ENCODE results near the gene ARHGAP33. TPM values are rescaled to one million over a fixed set of nuclear protein-coding genes. Genes with fewer than 3 reads are reported as not detected.

Gene ARHGAP33
- total RNA-seq, 4 donors from 2014 or later, result 1.3 to 8.4 (median 2.3) TPM

GRCh38 chr19:35773020-35773806 lies 2.2 kb upstream of the ARHGAP33 start:
- WGBS, 2 donors, result 50 to 55% methylated on average over 9 of the region's 9 CpGs
- Histone ChIP-seq H3K27me3 (no peaks in the 10 kb centered on the region), H3K27ac (no peak overlapping the region), H3K4me1 (peaks cover 10 to 31% (median 13%) of the 10 kb centered on the region in 3 donors), H3K36me3 (peaks cover 0 to 20% (median 0%) of the 10 kb centered on the region in 3 donors), H3K9me3 (no peaks in the 10 kb centered on the region), H3K4me3 (no peak overlapping the region)
- intact Hi-C loops (cut with DNase I), result no loop called here
- no peak for DNase-seq
- TF ChIP-seq CTCF (IDR thresholded peaks at IDR 0.05) (no peak), POLR2A (IDR thresholded peaks at IDR 0.05) (no peak)

- intact Hi-C loops (cut with DNase I), result no loop called here
- peaks cover 0 to 16% (median 0%) of the 10 kb centered on the region in 3 donors for H3K36me3 ChIP-seq
- no peaks in the 10 kb centered on the region for H3K27me3 ChIP-seq
- no peaks in the 10 kb centered on the region for H3K9me3 ChIP-seq
- peak overlapping the region; percentile 68 to 92 (median 84) for H3K4me3 ChIP-seq
- H3K4me1 ChIP-seq, result peaks cover 10 to 31% (median 13%) of the 10 kb centered on the region in 3 donors
- WGBS, 2 donors, result 36 to 52% methylated on average over 16 of the region's 16 CpGs
- TF ChIP-seq POLR2A (IDR thresholded peaks at IDR 0.05) (no peak), CTCF (IDR thresholded peaks at IDR 0.05) (no peak)
- H3K27ac ChIP-seq, result no peak overlapping the region
- no peak for DNase-seq
These were observed 904 bp upstream of the ARHGAP33 start for GRCh38 chr19:35774274-35775045.

- Histone ChIP-seq H3K36me3 (peaks cover 0 to 18% (median 0%) of the 10 kb centered on the region in 3 donors), H3K27me3 (no peaks in the 10 kb centered on the region), H3K4me3 (peak overlapping the region; percentile 68 to 92 (median 84)), H3K4me1 (peaks cover 10 to 31% (median 13%) of the 10 kb centered on the region in 3 donors), H3K9me3 (no peaks in the 10 kb centered on the region), H3K27ac (no peak overlapping the region)
- no peak for DNase-seq
- TF ChIP-seq POLR2A (IDR thresholded peaks at IDR 0.05) (no peak), CTCF (IDR thresholded peaks at IDR 0.05) (no peak)
- 23 to 26% methylated on average over 9 of the region's 9 CpGs for WGBS, 2 donors
- intact Hi-C loops (cut with DNase I), result no loop called here
These were observed 392 bp upstream of the ARHGAP33 start for GRCh38 chr19:35775046-35775297.

GRCh38 chr19:35776102-35776788 lies 881 bp downstream of the ARHGAP33 start:
- intact Hi-C loops (cut with DNase I), result no loop called here
- 12 to 20% methylated on average over 5 to 7 of the region's 13 CpGs for WGBS, 2 donors
- H3K4me1 ChIP-seq, result peaks cover 10 to 31% (median 13%) of the 10 kb centered on the region in 3 donors
- peaks cover 0 to 31% (median 0%) of the 10 kb centered on the region in 3 donors for H3K36me3 ChIP-seq
- peak overlapping the region; percentile 68 to 92 (median 84) for H3K4me3 ChIP-seq
- DNase-seq, result no peak
- H3K27me3 ChIP-seq, result no peaks in the 10 kb centered on the region
- H3K9me3 ChIP-seq, result no peaks in the 10 kb centered on the region
- H3K27ac ChIP-seq, result peak overlapping the region in 2 of 4 donors; percentile 67 to 76
- TF ChIP-seq CTCF (IDR thresholded peaks at IDR 0.05) (no peak), POLR2A (IDR thresholded peaks at IDR 0.05) (no peak)

Data from esophagus squamous epithelium (tissue), 5 donors.